RKO (cell line): ENCODE data around the gene SKAP1.

ENCODE experiments used
- DNase-seq: peaks from one replicate; pipeline ENCODE4 v3.0.0-alpha.2; 2016; ENCODE audit warnings: low spot score

SKAP1 gene

DNA sequence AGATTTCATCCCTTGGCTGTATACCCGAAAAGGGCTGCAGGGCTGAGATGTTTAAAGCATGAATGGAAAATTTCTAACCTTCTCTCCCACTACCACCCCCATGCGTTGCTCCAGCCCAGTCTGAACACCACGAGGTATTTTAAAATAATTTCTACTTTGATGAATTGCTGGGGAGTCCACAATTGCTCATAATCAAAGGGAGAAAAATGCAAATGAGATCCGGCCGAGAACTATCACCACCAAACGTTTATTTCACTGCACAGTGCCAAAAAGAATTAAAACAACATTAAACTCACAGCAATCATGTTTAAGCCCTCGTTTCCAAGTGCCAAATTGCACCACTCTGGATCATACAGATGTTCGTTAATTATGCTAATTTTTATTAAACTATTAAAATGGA, 285.8 kb downstream of the SKAP1 start:
- no peak for DNase-seq

DNA sequence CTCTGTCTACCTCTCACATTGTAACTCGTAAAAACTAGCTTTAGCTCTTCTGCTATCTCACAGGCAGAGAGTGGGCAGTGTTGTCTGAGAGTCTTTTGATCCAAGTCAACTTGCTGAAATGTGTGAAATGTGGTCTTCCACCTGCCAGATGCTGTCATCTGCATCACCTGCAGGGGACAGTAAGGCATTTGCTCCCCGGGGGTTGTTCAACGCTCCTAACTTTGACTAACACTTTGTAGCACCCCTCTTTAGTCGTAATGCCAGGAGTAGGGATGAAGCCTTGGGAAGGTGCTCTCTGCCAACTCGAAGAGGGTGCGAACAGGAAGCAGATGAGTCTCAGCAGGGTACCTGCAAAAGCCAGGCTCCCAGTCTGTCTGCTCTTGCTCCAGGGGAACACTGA, 286.4 kb downstream of the SKAP1 start:
- DNase-seq = no peak

DNA sequence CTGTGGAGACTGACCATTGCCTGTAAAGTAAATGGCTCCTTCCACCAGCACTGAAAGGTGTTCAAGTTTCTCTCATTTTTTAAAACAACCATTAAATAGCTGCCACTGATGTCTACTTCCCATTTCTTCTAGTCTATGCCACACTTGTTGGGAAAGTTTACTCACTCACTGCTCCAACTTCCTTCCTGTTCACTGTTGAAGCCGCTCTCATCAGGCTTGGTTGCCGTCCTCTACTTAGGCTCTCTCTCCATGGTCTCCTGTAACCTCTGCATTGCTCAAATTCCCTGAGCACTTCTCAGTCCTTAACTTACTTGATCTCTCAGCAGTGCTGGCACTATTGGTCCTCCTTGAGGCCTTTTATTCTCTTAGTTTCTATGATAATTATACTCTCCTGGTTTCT, 290.1 kb downstream of the SKAP1 start:
- no peak for DNase-seq

DNA sequence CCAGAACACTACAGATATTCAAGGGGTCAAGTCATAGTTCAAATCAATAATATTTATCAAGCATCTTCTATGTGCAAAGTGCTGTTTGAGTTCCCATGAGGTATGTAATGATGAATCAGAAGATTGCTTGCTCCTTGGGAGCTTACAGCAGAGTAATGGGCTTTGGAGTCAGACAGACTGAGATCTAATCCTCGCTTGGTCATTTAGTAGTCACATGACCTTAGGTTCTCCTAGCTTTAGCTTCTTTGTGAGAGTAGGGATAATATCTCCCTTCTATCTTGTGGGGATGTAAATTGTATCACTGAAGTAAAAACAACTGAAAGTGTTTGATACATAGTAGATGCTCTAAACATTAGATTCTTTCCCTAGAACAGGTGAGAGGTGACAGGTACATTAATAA, 292.4 kb downstream of the SKAP1 start:
- DNase-seq = no peak

DNA sequence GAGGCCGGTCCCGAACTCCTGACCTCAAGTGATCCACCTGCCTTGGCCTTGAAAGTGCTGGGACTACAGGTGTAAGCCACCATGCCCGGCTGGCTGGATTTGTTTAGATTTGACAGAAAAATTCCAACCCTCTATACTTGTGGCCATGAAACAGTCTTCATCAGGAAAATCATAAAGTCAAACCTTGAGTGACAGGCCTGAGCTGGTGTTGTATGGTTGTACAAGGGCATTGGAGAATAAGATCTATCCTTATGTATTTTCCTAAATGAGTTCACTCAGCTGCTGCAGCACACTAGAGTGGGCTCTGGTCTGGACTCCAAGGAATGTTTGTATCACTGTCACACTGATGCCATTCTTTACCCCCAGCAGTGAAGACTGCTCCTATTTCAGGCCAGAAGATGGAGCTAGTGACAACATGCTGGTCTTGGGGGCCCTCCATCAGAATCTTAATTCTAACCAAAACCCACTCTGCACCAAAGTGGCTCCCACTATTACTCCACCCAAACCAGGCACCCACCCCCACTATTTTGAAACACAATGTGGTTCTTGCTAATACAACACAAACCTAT, 295.0 kb downstream of the SKAP1 start:
- DNase-seq = no peak

DNA sequence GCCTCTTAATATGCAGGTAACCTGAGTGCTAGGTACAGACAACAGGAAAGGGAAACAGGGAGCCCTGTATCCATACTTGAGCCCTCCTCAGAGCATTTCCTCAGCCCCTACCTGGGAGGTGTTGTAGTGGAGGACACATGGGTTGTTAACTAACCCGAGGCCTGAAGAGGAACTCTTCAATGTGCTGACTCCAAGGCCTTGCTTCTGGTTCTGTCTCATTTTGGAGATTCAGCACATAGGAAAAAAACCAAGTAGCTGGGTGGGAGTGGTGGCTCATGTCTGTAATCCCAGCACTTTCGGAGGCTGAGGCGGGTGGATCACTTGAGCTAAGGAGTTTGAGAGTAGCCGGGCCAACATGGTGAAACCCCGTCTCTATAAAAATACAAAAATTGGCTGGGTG, 297.6 kb downstream of the SKAP1 start:
- DNase-seq = no peak

DNA sequence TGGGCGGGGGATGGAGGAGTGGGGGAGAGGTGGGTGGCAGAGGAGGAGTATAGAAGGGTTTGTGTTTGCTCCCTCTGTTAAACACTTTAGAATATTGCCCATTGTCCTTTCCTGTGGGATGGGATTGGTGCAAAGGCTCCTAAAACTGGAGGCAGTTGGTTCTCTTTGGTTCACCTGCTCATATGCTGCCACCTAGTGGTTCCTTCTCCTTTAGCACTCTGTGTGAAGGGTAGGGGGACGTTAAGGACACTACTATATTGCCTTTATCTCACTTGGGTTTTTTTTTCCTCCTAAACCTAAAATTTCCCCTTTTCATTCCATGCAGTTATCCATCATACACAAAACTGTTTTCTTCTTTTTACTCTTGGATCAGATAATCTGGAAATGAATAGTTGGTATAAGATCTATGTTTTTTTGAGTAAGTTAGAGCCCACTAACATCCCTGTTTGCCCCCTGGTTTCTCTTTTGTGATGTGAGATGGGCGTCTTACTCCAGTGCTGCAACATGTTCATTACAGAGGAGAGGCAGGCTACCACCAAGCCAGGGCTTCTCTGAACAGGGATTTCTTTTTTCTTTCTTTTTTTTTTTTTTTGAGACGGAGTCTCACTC, 298.7 kb downstream of the SKAP1 start:
- peak; percentile 61 for DNase-seq

DNA sequence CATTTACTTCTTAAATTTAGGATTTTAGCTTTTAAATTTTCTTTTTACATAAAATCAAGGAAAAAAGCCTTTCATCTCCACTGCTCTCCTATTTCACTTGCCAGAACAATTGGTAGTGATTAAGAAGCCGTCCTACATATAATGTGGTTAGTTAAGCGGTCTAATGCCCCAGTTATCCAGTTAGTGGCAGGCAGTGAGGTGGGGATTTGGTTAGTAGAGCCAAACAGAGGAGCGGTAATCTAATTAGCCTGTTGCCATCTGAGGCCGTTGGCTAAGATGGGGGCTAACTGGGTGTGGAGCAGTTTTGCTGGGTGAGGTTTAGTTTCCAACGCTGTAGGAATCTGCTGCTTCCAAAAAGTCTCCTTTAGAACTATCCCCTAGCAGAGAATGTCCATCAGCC, 300.0 kb downstream of the SKAP1 start:
- DNase-seq = no peak

DNA sequence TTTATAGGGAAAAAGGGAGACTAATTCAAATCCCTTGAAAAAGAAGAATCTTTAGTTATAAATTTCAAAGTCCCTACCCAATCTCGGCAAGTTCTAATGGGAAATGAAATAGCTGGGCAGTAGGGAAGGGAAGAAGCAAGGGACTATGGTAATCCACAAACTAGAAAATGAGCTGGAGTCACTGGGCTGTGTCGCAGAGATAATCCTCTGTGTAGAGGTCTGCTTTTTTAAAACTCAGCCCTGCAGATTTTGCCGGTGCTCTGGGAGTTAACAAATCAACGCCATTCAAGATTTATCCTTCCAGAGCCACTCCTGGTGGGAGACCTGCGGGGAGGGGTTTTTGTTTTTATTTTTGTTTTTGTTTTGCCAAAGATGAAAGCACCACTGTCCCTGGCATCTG, 301.6 kb downstream of the SKAP1 start:
- DNase-seq = no peak

DNA sequence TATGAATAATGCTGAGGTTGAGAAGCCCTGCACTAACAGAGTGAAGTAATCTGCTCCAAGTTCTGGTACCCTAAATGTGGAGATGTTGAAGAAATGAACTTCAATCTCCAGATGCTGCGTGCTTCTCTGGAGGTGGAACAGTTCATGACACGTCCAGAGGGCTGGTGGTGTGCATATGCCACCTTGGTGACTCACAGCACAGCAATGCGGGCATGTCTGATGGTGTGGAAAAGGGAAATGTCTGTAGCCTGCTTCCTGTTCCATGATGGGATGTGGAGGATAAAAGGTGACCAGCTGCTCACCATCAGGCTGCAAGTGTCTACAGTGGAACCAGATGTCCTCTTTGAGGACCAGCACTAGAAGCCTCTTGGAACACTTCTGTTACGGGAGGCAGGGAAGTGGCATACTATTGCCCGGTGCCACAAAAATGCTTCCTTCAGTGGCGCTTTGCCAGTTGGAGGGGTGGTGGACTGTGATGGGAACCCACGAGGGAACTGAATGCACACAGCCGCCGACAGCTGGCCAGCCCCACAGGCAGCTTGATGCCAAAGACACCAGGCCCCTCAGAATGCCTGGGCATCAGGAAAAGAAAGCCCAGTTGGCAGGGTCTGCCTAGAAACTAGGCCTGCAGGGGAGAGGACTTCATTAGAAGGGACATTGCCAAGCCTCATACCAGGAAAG, 302.5 kb downstream of the SKAP1 start:
- DNase-seq = no peak

DNA sequence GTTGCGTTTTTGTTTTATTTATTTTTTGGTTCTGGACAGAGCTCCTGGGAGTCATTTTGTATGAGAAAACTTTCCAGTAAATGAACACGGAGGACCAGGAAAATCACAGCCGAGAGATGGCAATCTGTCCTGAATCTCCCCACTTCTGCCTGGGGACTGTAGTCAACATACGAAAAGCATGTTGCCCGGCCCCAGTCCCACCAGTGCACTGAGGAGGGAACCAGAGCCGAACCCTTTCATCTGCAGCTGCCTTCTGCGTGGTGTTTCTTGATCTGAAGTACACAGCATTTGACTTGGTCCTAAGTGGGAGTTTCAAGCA, 303.5 kb downstream of the SKAP1 start:
- no peak for DNase-seq

DNA sequence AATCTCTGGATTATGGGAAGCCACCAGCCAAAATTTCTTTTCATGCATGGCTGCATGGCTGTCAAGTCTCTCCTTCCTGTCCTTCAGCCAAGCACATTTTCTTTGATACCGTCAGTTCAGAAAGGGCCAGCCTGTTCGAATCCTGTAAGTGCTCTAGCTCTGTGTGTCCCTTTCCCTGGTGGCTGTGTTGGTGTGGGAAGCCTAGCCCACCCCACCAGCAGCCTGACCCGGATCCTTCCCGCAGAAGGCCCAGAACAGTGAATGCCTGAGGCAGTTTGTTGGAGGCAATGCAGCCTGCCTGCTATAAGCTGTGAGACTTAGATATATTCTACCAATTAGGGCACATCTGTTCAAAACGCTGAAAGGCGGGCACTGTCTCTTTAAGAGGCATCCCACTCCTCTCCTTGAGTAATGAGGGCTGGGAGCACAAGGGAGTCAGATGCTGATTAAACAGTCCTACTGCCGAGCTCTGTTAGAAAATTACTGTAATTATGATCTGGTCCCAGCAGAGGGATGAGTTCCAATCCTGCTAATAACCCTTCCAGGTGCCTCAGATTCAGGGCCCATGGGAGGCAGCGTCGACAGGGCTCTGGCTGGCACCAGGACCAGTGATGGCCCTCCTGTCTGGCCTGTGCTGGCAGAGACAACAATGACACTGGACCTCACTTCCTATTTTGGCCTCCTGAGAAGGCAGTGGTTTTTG, 304.0 kb downstream of the SKAP1 start:
- no peak for DNase-seq

DNA sequence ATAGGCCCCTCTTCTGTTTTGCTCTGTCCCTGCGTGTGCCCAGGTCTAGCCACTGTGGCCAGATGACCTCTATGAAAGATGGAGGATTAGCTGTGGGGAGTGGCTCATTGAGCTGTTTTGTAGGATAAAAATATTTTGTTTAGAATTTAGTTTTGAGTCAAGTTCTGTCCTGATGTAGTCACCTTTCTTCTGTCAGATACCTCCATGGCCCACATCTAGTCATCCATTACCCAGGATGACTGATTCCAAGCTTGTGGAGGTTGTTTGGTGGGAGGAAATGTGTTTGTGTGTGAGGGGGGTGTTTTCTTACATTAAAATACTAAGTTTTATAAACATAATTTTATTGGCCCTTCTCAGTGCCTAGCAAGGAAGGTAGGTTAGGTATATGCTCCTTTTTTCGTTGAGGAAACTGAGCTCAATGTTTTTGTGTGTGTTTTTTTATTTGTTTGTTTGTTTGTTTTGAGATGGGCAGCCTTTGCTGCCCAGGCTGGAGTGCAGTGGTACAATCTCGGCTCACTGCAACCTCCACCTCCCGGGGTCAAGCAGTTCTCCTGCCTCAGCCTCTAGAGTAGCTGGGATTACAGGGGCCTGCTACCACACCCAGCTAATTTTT, 306.1 kb downstream of the SKAP1 start:
- no peak for DNase-seq

DNA sequence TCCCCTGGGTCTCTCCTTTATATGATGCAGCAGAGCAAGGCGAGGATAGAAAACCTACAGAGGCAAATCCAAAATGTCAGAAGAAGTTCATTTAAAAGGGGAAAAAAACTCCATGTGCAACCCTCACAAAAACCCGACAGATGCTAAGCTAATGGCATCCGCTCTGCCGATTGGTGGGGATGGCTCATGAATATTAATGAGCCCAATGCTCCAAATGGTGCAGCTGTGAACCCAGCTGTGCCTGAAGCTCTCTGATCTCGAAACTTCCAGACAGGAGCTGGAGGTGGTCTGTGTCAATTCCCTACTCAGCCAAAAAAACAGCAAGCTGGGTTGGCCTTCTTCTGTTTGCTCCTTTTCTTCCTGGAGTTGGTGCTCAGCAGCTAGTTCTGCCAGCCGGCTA, 306.9 kb downstream of the SKAP1 start:
- DNase-seq = no peak

DNA sequence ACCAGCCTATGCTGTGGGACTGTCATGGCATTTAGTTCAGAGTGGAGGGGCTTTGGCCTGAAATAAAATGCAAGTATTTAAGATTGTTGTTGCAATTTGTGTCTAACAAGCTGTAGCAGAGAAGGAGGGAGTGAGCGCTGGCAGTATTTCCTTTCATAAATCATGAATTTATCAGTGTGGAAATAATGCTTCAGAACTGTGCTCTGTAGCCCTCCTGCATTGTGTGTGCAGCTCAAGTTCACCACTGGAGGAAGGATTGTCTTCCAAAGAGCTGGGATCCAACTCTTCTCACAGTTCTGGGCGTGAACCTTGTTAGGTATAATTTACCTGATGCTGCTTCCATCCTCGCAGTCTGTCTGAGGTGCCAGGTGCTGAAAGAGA, 307.4 kb downstream of the SKAP1 start:
- no peak for DNase-seq

DNA sequence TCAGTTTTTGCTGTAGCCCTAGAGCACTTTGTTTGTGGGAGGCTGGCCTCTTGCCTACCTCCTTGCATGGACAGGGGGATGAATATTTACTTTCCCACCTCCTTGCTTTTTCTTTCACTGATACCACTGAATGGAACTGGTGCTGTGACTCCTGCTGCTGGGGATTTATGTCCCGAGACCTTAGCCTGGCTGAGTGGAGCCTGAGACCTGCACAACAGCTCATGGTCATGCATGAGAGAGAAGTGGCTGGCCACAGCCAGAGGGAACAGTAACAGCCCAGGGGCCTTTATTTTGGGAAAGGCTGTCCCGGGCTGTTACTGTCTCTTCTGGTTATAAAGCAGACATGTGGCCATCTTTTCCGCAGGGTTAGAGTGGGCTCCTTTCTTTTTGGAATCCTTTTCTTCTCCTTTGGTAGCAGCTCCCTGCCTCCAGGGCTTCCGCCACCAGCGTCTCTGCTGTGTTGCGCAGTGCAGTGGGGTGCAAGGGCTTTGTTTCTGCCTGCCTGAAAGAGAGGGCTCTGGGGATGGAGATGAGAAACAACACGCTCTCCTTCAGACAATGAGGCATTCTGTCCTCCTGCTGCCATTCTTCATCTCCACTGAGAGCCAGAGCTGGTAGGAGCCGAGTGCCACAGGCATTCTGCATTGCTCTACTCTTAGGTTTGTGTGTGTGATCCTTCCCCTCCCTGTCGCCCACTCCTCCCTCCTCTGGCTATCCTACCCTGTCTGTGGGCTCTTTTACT, 307.9 kb downstream of the SKAP1 start:
- DNase-seq = no peak

DNA sequence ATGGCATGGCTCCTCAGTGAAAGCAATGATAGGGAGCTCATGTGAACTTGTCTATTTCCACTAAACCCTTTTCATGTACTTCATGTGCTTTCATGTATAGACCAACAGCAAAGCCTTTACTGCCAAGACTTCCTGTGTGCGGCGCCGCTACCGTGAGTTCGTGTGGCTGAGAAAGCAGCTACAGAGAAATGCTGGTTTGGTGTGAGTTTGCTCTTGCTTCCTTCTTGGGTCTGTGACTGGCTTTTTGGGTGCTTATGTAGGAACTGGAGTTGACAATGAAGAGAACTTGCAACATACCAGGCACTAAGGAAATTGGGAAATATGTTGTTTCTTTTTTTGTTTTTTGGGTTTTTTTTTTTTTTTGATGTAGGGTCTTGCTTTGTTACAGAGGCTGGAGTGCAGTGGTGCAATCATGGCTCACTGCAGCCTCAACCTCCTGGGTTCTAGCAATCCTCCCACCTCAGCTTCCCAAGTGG, 316.8 kb downstream of the SKAP1 start:
- DNase-seq = no peak

DNA sequence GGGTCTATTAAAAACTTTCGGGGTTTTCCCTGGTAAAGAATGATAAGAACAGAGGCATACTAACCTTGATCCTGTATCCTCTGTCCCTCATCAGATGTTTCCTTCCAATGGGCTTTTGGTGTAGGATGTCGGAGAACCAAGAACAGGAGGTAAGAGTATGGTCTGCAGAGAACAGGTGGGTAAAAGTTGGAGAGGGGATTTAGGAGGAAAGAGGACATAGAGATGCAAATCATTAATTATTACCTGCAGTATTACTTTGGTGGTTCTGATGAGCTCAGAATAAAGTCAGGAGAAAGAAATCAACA, 318.1 kb downstream of the SKAP1 start:
- DNase-seq = no peak

DNA sequence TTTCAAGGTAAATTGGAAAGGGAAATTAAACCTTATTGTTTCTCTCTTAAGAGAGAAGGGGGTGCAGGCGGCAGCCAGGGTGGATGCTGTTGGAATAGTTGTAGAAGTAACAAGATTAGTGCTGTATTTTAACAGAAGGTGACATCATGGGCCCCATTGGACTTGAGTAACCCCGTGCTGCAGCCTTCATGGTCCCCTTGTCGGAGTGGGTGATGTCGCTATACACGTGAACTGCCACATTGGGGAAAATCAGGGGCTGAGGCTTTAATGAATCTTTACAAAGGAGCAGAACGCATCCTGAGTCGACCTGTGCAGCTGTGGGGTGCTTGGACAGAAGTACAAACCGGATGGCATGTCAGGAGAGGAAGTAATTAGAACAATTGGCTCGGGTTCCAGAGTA, 319.3 kb downstream of the SKAP1 start:
- no peak for DNase-seq

DNA sequence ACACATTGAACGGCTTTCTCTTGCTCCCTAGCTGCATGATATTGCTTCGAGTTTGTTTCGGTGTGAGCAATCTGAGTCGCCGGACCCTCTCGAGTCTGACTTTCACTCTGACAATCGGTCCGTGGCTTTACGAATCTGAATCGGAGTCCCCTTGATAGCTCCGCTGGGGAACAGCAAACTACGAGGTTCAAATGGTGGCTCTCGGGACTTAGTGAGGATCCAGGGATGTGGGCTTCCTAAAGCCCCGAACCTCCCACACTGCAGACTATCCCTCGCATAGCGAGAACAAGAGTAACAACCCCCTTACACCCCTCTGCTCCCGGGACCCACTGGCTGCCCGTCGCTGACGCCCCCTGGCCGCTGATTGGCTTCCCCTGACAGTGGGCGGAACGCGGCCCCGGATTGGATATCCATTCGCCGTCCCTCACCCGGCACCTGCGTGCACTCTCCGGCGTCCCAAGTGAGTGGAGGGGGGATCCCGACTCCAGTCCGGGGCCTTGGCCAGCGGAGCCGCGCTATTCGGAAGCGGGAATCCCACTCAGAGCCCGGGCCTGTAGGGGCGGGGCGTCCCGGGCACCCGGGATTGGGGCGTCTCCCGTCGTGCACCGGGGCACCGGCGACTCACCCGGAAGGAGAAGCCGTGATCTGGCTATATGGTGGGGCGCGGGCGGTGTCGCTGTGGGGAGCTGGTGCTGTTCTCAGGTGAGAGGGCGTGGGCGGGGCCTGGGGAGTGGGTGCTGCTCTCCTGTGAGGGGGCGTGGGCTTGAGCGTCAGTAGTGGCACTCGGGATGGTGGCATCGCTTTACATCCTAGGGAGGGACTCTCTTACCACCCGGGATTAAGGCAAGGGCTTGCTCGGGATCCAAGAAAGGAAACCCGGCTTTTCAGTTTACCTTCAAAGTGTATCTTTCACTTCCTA, 322.6 kb downstream of the SKAP1 start, which contains the start of gene SNX11:
Gene SNX11, plus strand, starts transcription at position 630 of the 919 bp plus-strand sequence. CDS start 4,278 bp downstream, outside the sequence.
- DNase-seq = peak; percentile 85

DNA sequence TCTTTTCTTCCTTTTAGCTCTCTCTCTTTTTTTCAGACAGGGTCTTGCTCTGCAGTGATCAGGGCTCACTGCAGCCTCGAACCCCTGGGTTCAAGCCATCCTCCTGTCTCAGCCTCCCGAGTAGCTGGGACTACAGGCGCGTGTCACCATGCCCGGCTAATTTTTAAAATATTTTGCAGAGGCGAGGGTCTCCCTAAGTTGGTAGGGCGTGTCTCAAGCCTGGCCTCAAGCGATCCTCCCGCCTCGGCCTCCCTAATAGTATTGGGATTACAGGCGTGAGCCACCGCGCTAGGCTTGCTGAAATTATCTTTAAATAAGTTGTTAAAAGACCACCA, 323.2 kb downstream of the SKAP1 start:
- DNase-seq = no peak
